ENCODE results near the gene PCCA. TPM values are rescaled to one million over a fixed set of nuclear protein-coding genes. Genes with fewer than 3 reads are reported as not detected.

The PCCA gene
- polyA plus RNA-seq, 1 of the 3 experiments (the other 2 are of a cell fraction), result 7.3 TPM

- H3K27me3 ChIP-seq (ENCODE audit: insufficient read depth), result no peaks in the 10 kb centered on the region
- H3K9me3 ChIP-seq, result no peaks in the 10 kb centered on the region
- no peaks in the 10 kb centered on the region; the same call in 1 of the 2 replicates for H3K79me2 ChIP-seq (ENCODE audit: insufficient read depth)
- ChIA-PET POLR2A (no interaction called here), CTCF (interaction anchor here (0.7 to 1.1 kb wide), 2 partner anchors 64 to 109 kb away, joined by 3 read pairs; no protein-coding TSS in a partner anchor)
- no peak overlapping the region for H2AFZ ChIP-seq (ENCODE audit: low read depth)
- DNase-seq, result no peak
- TF ChIP-seq GABPA (IDR thresholded peaks at IDR 0.05; ENCODE audit: low read depth) (no peak), ZBTB33 (IDR thresholded peaks at IDR 0.05; ENCODE audit: borderline replicate concordance, low read depth) (no peak), USF2 (IDR thresholded peaks at IDR 0.05; ENCODE audit: borderline replicate concordance, low read depth, low read length) (no peak), MAX (IDR thresholded peaks at IDR 0.05; ENCODE audit: low read depth) (no peak), RXRA (IDR thresholded peaks at IDR 0.05; ENCODE audit: borderline replicate concordance, low read depth) (no peak), FOXJ3 (CRISPR knock-in tag; IDR thresholded peaks at IDR 0.05) (no peak), EZH2phosphoT487 (IDR thresholded peaks at IDR 0.05; ENCODE audit: borderline replicate concordance, low read depth) (no peak), JUND (IDR thresholded peaks at IDR 0.05) (no peak), FOSL2 (IDR thresholded peaks at IDR 0.05; ENCODE audit: borderline replicate concordance, low read depth) (no peak), IRF3 (IDR thresholded peaks at IDR 0.05; ENCODE audit: low read depth, low read length) (no peak), FOXM1 (IDR thresholded peaks at IDR 0.05; ENCODE audit: low read depth) (no peak), REST (IDR thresholded peaks at IDR 0.05; ENCODE audit: low read depth, low read length) (no peak), TCF12 (IDR thresholded peaks at IDR 0.05) (no peak)
- no peak overlapping the region for H3K4me2 ChIP-seq
- no peak overlapping the region for H3K27ac ChIP-seq (ENCODE audit: low read depth in 2 of 2, low read length in 1 of 2)
- no peaks in the 10 kb centered on the region for H3K9me2 ChIP-seq
- no peak overlapping the region for H3K9ac ChIP-seq
- peaks cover 11 to 40% of the 10 kb centered on the region in 2 experiments for H3K36me3 ChIP-seq (replicated peaks in 1 of 2; ENCODE audit: control insufficient read depth in 1 of 2, insufficient read depth in 2 of 2, low read length in 1 of 2)
- no peaks in the 10 kb centered on the region for H4K20me1 ChIP-seq (ENCODE audit: insufficient read depth)
- H3K4me1 ChIP-seq (ENCODE audit: control insufficient read depth in 1 of 2, insufficient read depth in 2 of 2, low read depth in 1 of 2, low read length in 1 of 2), result no peaks in the 10 kb centered on the region
- no peak overlapping the region for H3K4me3 ChIP-seq (ENCODE audit: low read depth in 2 of 2, low read length in 1 of 2)
- WGBS (ENCODE audit: low lambda C conversion rate), result 89% methylated on average over 1 of the region's 1 CpG
- no peaks in the 10 kb centered on the region for H3F3A ChIP-seq (replicated peaks; ENCODE audit: insufficient read depth)
Observed at GRCh38 chr13:100115693-100116254, 26.9 kb downstream of the PCCA start.
